ENCODE measurements around the gene HLCS. TPM values are rescaled to one million over a fixed set of nuclear protein-coding genes. Genes with fewer than 3 reads are reported as not detected.

Gene HLCS
- total and polyA plus RNA-seq, 2 of the 8 experiments (the other 6 are each of a cell fraction or from before 2014, with no cell fraction given), result 4.7 to 12.2 TPM

DNA sequence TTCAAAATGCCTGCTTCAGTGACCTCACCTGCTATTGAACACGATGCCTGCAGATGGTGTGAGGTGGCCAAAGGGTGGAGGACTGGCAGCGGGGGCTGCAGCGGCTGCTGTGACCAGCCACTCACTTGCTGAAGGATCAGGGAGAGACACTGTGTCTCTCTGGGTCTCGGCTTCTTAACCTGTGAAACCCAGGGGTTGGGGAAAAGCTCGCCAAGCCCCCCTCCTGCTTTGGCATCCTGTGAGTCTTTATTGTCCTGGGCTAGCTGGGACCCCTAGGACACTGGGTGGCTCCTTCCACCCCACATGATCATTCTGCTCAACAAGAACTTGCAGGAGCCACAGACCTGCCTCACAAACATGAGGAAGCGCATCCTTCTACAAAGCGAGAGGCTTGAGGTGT, 154.7 kb downstream of the HLCS start:
- H3K9ac ChIP-seq (replicated peaks in 1 of 4; ENCODE audit: extremely low read depth in 1 of 4, low read depth in 3 of 4, low read length in 3 of 4), result no peak overlapping the region
- no peak overlapping the region for H4K91ac ChIP-seq (replicated peaks; ENCODE audit: insufficient read length, low read length)
- H3K18ac ChIP-seq (ENCODE audit: extremely low read depth, low read length), result no peak overlapping the region
- WGBS, 2 experiments (ENCODE audit: extremely low coverage in 1 of 2, insufficient coverage in 1 of 2, insufficient read length in 1 of 2, insufficient replicate concordance in 2 of 2, low coverage in 1 of 2, low lambda C conversion rate in 2 of 2, missing lambda C conversion rate in 1 of 2), result 86% methylated on average over 7 of the region's 7 CpGs; no CpG with 5 or more reads in 1 of the 2 experiments
- CTCF ChIA-PET (ENCODE audit: partially characterized antibody), result interaction anchor here (0.5 to 1.6 kb wide), 4 partner anchors 13 to 68 kb away, joined by 3 to 4 read pairs (median 4); no protein-coding TSS in a partner anchor
- no peak overlapping the region for H3K4ac ChIP-seq (replicated peaks; ENCODE audit: insufficient read length, low read depth, low read length)
- no peak overlapping the region for H3K27ac ChIP-seq (ENCODE audit: low read depth, low read length)
- no peak overlapping the region for H2BK20ac ChIP-seq (ENCODE audit: low read length)
- H3K4me2 ChIP-seq (ENCODE audit: insufficient read depth in 1 of 2, low read depth in 2 of 2, low read length in 2 of 2), result no peak overlapping the region
- FAIRE-seq (no peak), DNase-seq (ENCODE audit: low read depth in 1 of 2, low spot score in 2 of 2) (no peak)
- POLR2A ChIA-PET (ENCODE audit: partially characterized antibody), result no interaction called here
- H2BK15ac ChIP-seq (ENCODE audit: low read length), result no peak overlapping the region
- H4K20me1 ChIP-seq (replicated peaks in 1 of 2; ENCODE audit: control insufficient read depth in 1 of 2, insufficient read depth in 2 of 2, low read length in 2 of 2), result no peaks in the 10 kb centered on the region
- no peaks in the 10 kb centered on the region for H3K23me2 ChIP-seq (ENCODE audit: low read depth, low read length)
- no peak overlapping the region for H3K14ac ChIP-seq (ENCODE audit: insufficient read length)
- H3K23ac ChIP-seq (ENCODE audit: insufficient read length), result no peak overlapping the region
- no peaks in the 10 kb centered on the region for H3K4me1 ChIP-seq (replicated peaks in 1 of 4; ENCODE audit: control insufficient read depth in 3 of 4, insufficient read depth in 4 of 4, low read length in 3 of 4)
- H3K79me2 ChIP-seq (ENCODE audit: control insufficient read depth in 1 of 2, insufficient read depth in 2 of 2, low read length in 2 of 2), result no peaks in the 10 kb centered on the region
- TF ChIP-seq CHD2 (IDR thresholded peaks at IDR 0.05; ENCODE audit: low read length) (no peak), SIX5 (IDR thresholded peaks at IDR 0.05; ENCODE audit: low read depth, low read length) (no peak), RNF2 (IDR thresholded peaks at IDR 0.05; ENCODE audit: borderline replicate concordance, low read depth, low read length, missing control alignments, poor library complexity, severe bottlenecking) (no peak), TBP (IDR thresholded peaks at IDR 0.05; ENCODE audit: low read depth, low read length) (no peak), MAX (IDR thresholded peaks at IDR 0.05) (no peak), SIRT6 (IDR thresholded peaks at IDR 0.05; ENCODE audit: low read length) (no peak)
- no peak overlapping the region for H4K8ac ChIP-seq (ENCODE audit: extremely low read depth, insufficient read depth, low read length)
- H3K56ac ChIP-seq (replicated peaks; ENCODE audit: insufficient read length, low read depth, low read length), result no peak overlapping the region
- H2AFZ ChIP-seq (ENCODE audit: low read length), result no peak overlapping the region
- no peak overlapping the region for H3K4me3 ChIP-seq (ENCODE audit: extremely low read depth in 1 of 4, insufficient read depth in 2 of 4, low read depth in 3 of 4, low read length in 4 of 4)
- H3K27me3 ChIP-seq (replicated peaks in 1 of 4; ENCODE audit: control insufficient read depth in 3 of 4, extremely low read depth in 1 of 4, insufficient read depth in 3 of 4, low read length in 3 of 4), result no peaks in the 10 kb centered on the region
- no peaks in the 10 kb centered on the region for H3K79me1 ChIP-seq (ENCODE audit: low read depth, low read length)
- H2BK12ac ChIP-seq (ENCODE audit: low read depth, low read length), result no peak overlapping the region
- no peaks in the 10 kb centered on the region for H3K36me3 ChIP-seq (ENCODE audit: control insufficient read depth in 2 of 4, insufficient read depth in 4 of 4, low read length in 3 of 4)
- no peak overlapping the region for H2AK5ac ChIP-seq (ENCODE audit: low read depth, low read length)
- no peak overlapping the region for H2BK5ac ChIP-seq (ENCODE audit: low read depth, low read length)
- no peak overlapping the region for H4K5ac ChIP-seq (ENCODE audit: insufficient read length, low read depth, low read length)
- no peak overlapping the region for H2BK120ac ChIP-seq (replicated peaks; ENCODE audit: low read depth, low read length)
- H3K9me3 ChIP-seq (ENCODE audit: insufficient read depth in 2 of 2, low read depth in 1 of 2, low read length in 1 of 2), result no peaks in the 10 kb centered on the region

All from H1 (cell line).